ENCODE measurements around the gene CPHXL2. TPM values are rescaled to one million over a fixed set of nuclear protein-coding genes. Genes with fewer than 3 reads are reported as not detected.

CPHXL2 gene
- total RNA-seq (2014; rRNA removed; shearing (Covaris generic)), result not detected in 2 replicates

- DNase-seq (ENCODE audit: low read depth), result no peak
These were observed at the start of gene CPHXL2 for GRCh38 chr16:75676909-75677308. Gene CPHXL2, minus strand, starts transcription at chr16:75677009. Its CDS starts 10 bp downstream, at chr16:75676999.

- DNase-seq (ENCODE audit: low read depth), result no peak
These were observed 49.6 kb upstream of the CPHXL2 start, which contains the start of gene CPHXL for GRCh38 chr16:75726390-75726789. Gene CPHXL, minus strand, starts transcription at chr16:75726490. Its CDS starts 48 bp downstream, at chr16:75726442.

- DNase-seq (ENCODE audit: low read depth), result no peak
These were observed 41.6 kb upstream of the CPHXL2 start for GRCh38 chr16:75718452-75718851.

GRCh38 chr16:75714661-75715060 lies 37.9 kb upstream of the CPHXL2 start:
- DNase-seq (ENCODE audit: low read depth), result no peak

- DNase-seq (ENCODE audit: low read depth), result no peak
These were observed 33.5 kb upstream of the CPHXL2 start for GRCh38 chr16:75710344-75710743.

- DNase-seq (ENCODE audit: low read depth), result peak; percentile 65
These were observed 26.5 kb upstream of the CPHXL2 start for GRCh38 chr16:75703306-75703705.

- DNase-seq (ENCODE audit: low read depth), result peak; percentile 28
These were observed 25.4 kb upstream of the CPHXL2 start for GRCh38 chr16:75702242-75702641.

GRCh38 chr16:75701361-75701760 lies 24.6 kb upstream of the CPHXL2 start, which contains the start of gene DUXB:
Gene DUXB, minus strand, starts transcription at chr16:75701461. Its CDS starts 43 bp downstream, at chr16:75701418.
- no peak for DNase-seq (ENCODE audit: low read depth)

GRCh38 chr16:75697571-75697970 lies 20.8 kb upstream of the CPHXL2 start:
- no peak for DNase-seq (ENCODE audit: low read depth)

GRCh38 chr16:75695708-75696107 lies 18.9 kb upstream of the CPHXL2 start:
- DNase-seq (ENCODE audit: low read depth), result peak; percentile 18

GRCh38 chr16:75687361-75687760 lies 10.6 kb upstream of the CPHXL2 start:
- DNase-seq (ENCODE audit: low read depth), result no peak

- DNase-seq (ENCODE audit: low read depth), result no peak
These were observed 5.5 kb upstream of the CPHXL2 start for GRCh38 chr16:75682308-75682707.

- DNase-seq (ENCODE audit: low read depth), result no peak
These were observed 2.6 kb upstream of the CPHXL2 start for GRCh38 chr16:75679366-75679765.

GRCh38 chr16:75667503-75667902 lies 9.3 kb downstream of the CPHXL2 start:
- no peak for DNase-seq (ENCODE audit: low read depth)

- no peak for DNase-seq (ENCODE audit: low read depth)
These were observed 16.0 kb downstream of the CPHXL2 start for GRCh38 chr16:75660726-75661302.

GRCh38 chr16:75660321-75660720 lies 16.5 kb downstream of the CPHXL2 start:
- no peak for DNase-seq (ENCODE audit: low read depth)

GRCh38 chr16:75658175-75658574 lies 18.6 kb downstream of the CPHXL2 start:
- no peak for DNase-seq (ENCODE audit: low read depth)

- DNase-seq (ENCODE audit: low read depth), result no peak
These were observed 22.9 kb downstream of the CPHXL2 start for GRCh38 chr16:75653922-75654321.

GRCh38 chr16:75648265-75649076 lies 28.3 kb downstream of the CPHXL2 start:
- DNase-seq (ENCODE audit: low read depth), result peak; percentile 74

GRCh38 chr16:75647492-75648264 lies 29.1 kb downstream of the CPHXL2 start, which contains the start of the genes KARS1 and TERF2IP:
Gene KARS1, minus strand, starts transcription at chr16:75647665. Its CDS starts 26 bp downstream, at chr16:75647639.
Gene TERF2IP, plus strand, starts transcription at chr16:75647773. Its CDS starts 110 bp downstream, at chr16:75647883.
- peak; percentile 95 for DNase-seq (ENCODE audit: low read depth)

- peak; percentile 10 for DNase-seq (ENCODE audit: low read depth)
These were observed 29.7 kb downstream of the CPHXL2 start for GRCh38 chr16:75647112-75647491.

Data from Daoy (cell line).